HG03571 (cell line): ENCODE data around the gene TP73.

ENCODE experiments used
- ATAC-seq: cut with Tn5 transposase; IDR thresholded peaks from one replicate; pipeline ENCODE4 v1.9.1; 2021; ENCODE audit not compliant: unreplicated experiment

The TP73 gene

GRCh38 chr1:3683992-3684391 lies 31.7 kb downstream of the TP73 start:
- ATAC-seq: no peak

GRCh38 chr1:3685222-3685621 lies 32.9 kb downstream of the TP73 start:
- ATAC-seq: no peak

DNA sequence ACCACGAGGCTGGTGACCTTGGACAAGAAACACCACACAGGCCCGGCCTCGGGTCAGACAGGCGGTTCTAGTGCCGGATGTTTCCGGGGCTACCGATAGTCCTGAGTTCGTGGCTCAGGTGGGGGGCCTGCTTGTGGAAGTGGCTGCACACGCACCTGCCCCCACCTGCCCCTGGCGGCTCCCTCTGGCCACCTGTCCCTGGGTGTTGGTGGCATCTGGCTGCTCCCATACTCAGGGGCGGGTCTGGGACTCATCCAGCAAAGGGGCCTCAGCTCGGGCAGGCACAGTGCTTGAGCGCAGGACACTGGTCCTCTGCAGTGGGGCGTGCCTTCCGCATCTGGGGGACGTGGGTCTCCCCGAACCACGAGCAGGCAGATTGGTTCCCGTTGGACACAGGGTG lies 33.6 kb downstream of the TP73 start:
- no peak for ATAC-seq

DNA sequence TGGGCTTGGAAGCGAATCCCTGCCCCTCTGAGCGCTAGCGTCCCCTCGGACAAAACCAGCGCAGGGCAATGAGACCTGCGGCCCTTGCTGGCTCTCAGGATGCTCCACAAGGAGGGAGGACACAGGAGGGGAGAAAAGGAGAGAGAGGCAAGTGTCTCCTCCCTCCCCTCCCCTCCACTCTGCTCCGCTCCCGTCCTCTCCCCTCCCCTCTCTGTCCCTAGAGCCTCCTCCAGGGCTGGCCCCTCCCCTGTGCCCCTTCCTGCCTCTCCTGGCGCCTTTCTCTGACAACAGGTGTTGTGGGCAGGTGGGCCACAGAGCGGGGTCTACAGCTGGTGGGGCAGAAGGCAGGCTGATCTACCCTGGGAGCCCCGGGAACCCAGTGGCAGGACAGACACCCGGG lies 35.2 kb downstream of the TP73 start:
- ATAC-seq: no peak

DNA sequence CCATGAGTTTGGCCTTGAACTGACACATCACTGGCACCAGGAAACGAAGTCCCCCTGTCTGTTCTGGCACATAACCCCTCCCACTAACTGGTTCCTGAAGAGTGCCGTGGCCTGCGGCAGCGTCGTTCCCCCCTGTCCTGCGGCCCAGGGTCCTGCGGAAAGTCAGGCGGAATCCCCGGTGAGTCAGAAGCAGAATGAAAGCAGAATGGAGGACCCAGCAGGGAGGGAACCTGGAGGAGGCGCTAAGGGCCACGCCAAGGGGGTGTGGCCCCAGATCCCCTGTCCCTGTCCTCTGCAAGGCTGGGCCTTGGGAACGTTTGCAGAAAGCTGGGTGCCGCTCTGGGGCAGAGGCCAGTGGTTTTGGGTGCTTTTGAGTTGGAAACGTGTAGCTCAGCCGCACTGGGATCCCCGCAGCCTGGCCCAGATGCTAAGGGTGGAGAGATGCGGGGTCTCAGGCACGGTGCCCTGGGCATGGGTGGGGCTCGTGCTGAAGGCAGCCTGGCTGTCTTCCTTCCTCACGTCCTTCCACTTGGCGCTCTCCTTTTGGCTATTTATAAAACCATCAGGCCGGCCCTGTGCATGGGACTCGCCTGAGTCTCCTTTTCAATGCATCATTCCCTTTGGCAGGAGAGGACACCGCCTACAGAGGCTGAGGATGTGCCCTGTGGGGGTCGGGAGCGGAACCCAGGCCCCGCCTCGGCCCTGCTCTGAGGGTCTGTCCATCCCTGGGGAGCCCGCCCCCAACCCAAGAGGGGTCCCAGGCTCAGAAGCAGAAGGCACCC lies 36.2 kb downstream of the TP73 start:
- no peak for ATAC-seq

DNA sequence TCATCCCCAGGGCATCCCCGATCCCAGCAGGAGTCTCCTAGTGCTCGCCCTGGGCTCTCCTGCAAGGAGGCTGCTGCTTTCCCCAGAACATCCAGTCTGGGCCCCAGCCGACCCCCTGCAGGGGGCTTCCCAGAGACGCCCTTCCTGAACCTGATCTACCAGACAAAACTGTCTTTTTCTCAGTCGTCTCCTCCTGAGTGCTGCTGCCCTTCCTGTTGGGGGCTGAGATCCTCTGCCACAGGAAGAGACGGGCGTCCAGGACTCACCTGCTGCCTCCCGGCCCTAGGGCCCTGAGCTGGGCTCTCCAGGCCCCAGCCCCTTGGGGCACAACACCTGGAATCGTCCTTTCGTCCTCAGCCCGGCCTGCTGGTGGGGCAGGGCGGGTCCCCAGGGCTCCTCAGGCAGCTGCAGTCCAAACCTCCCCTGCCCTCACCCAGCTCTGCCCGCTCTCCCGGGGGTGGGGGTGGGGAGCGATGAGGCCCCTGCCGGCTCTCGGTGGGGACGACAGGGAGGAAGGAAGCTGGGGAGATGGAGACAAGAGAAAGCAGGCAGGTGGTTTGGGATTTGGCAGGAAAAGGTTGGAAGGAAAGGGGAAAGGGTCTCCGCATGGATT lies 36.9 kb downstream of the TP73 start:
- ATAC-seq: no peak

GRCh38 chr1:3690282-3691065 lies 38.2 kb downstream of the TP73 start:
- no peak for ATAC-seq

- no peak for ATAC-seq
Observed at GRCh38 chr1:3691421-3692204, 39.3 kb downstream of the TP73 start.

DNA sequence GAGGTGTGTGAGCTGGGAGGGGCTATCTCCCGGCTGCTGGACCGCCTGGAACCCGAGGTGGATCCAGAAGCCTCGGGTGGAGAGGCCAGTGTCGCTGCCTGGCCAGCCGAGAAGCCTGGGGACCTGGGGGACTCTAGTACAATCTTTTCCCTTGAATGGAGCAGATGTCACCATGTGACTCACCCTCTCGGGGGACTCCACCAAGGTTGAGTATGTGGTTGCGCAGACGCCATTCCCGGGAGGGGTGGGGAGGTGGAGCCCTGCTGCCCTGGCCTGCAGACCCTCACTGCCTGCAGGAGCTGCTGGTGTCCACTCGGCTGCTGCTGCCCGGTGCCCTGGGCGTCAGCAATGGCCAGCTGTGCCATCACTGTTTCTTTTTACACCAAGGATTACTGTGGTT lies 40.3 kb downstream of the TP73 start:
- no peak for ATAC-seq

- no peak for ATAC-seq
Observed at GRCh38 chr1:3693321-3693720, 41.0 kb downstream of the TP73 start.

DNA sequence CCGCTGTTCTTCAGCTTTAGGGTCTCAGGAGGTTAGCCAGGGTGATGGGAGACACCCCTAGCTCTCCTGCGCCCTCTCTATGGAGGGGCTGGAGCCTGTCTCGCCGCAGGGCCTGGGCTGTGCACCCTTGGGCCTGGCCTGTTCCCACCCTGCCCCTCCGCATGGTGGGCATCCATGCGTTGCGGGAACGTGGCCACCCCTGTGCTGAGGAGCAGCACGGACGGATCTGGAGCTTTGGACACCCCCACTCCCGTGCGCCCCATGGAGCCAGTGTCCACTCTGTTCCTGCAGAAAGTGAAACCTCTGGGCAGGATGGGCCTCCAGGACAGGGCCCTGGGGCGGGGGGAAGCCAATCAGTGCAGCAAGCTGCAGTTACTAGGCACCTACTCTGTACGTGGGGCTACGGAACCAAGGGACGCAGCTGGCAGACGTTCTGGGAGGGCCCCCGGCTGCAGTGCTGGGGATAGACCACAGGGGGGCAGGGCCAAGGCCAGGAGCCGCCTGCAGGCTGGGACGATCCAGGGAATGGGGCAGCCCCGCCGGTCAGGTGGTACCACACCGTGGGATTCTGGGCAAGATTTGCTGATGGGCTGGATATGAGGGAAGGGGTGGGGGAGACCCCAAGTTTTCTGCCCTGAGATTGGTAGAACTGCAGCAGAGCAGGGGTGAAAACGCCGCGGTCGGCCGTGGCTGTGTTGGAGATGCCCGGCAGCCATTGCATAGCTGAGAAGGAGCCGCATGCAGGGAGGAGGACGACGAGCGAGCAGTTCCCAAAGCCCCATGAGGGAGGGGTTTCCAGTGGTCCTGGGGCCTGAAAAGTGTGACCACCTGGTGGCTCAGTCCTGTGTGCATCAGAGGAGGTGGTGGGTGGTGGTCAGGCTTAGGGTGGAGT lies 43.3 kb downstream of the TP73 start:
- ATAC-seq: no peak

DNA sequence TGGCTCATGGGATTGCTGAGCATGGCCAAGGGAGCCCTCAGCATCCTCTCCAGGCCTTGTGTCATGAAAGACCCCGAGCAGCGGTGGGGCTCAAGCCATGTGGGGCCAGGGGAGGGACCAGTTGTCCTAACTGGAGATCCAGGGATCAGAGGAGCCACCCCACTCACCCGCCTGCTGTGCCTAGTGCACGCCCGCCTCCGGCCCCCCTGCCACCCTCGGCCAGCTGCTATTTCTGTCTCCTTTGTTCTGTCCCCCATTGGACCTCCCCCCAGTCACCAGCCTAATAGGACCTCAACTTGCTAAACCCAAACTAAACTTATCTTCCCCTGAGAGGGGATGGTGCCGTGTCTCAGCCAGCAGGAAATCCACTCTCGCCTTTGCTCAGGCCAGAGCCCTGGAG lies 44.4 kb downstream of the TP73 start:
- ATAC-seq: no peak

DNA sequence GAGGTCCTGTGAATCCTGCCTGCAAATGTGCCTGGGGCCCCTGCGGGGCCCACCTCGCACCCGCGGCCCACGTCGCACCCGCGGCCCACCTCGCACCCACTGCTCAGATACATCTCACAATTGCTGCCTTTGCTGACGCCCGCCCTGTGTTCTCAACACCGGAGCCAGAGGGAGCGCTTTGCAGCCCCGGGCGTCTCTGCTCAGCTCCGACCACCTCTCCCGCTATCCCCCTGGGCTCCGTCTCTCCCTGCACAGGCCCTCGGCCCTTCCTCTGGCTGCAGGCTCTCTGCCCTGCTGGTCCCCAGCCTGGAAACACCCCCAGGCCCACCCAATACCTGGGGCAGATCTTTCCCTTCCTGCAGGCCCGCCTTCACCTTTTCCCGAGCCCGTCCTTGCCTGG lies 44.8 kb downstream of the TP73 start:
- ATAC-seq: no peak

DNA sequence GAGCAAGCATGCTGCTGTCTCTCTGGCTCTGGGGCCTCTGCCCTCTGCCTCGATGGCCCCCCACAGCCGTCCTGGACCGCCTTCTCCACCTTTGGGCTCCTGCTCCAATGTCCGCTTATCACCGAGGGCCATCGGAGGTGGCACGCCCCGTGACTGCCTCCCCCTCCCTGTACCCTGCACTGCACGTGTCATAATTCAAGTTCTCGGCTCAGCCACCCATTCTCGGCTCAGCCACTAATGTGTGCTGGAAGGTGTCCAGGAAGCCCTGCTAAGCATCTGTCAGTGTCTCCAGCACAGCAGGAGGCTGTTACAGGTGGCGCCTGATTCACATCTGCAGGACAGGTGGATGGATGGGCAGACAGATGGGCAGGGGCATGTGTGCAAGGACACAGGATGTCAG lies 45.5 kb downstream of the TP73 start:
- no peak for ATAC-seq

GRCh38 chr1:3698660-3699408 lies 46.5 kb downstream of the TP73 start:
- ATAC-seq: no peak

DNA sequence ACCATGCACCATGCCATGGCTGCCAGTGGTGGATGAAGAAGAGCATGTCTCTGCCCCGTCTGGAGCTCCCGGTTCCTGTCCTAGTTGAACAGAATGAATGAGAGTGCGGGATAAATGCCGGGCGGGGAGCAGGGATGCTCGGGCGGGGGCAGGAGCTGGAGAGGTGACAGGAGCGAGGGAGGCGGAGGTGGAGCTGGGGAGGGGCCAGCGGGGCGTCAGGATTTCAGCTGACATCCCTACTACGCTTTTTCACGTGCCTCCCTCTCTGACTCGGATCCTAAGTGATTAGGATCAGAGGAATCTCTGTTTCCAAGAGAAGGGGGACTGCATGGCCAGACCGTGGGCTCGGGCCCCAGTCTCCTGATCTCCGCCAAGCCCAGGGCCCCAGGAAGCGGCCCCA lies 47.3 kb downstream of the TP73 start:
- ATAC-seq: no peak

DNA sequence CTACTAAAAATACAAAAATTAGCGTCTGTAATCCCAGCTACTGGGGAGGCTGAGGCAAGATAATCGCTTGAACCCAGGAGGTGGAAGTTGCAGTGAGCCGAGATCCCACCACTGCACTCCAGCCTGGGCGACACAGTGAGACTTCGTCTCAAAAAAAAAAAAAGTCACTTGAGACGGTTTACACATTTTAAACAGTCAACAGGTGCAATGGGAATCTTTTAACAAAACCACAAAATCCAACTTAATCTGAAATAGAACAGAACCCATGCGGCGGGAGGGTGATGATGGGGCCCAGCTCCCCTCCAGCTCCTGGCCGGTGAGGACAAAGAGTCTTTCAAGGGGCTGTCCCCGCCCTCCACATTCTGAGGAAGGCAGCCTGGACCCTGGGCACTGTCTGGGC lies 48.3 kb downstream of the TP73 start:
- ATAC-seq: no peak

- no peak for ATAC-seq
Observed at GRCh38 chr1:3702528-3702927, 50.2 kb downstream of the TP73 start.

DNA sequence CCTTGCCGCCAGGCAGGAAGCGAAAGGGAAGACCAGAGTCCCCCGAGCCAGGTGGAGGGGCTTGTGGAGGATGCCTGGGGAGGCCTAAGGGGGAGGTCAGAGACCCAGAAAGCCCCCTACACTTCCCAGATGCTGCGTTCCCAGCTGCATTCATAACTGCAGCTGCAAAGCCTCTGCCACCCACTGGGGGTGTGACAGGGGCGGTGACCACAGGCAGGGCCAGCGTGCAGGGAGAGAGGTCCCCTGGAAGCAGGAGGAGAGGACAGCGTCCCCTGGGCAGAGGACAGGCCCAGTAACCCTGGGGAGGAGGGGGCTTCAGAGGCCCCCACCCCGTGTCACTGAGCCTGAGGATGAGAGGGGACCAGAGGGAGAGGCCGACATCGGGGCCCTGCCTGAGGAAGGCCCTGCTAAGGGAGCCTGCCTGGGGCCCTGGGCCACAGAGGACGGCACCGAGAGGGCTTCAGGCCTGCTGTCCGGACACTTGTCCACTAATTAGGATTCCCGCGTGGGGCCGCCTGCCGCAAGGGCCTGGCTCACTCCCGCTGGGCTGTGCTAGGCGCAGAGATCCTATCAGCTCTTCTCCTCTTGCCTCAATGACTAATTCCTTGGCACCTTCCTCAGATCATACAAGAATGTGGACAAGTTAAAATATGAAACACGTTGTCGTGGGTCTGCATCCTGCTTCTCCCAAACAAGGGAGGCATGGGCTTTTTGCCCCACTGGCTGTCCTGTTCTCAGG lies 50.8 kb downstream of the TP73 start:
- no peak for ATAC-seq
